GM19438 (cell line): ENCODE data around the gene MVP.
A peak's percentile ranks its signal among the peaks of the same experiment; 100 is the strongest.
"Not testable (repeated sequence)": the region's sequence is repeated elsewhere in the genome, so short reads cannot be mapped to it uniquely, and the experiment has no call there.

Source experiments
- ATAC-seq: cut with Tn5 transposase; IDR thresholded peaks from one replicate; pipeline ENCODE4 v1.9.1; 2021; ENCODE audit warnings: low read depth; ENCODE audit not compliant: unreplicated experiment

MVP gene

GRCh38 chr16:29820271-29820701 lies at the start of gene MVP:
TSS of gene MVP (plus strand) at chr16:29820462. CDS start at chr16:29830550, 10,088 bp downstream.
- ATAC-seq: no peak

GRCh38 chr16:29772330-29772729 lies 47.9 kb upstream of the MVP start:
- ATAC-seq: not testable (repeated sequence)

DNA sequence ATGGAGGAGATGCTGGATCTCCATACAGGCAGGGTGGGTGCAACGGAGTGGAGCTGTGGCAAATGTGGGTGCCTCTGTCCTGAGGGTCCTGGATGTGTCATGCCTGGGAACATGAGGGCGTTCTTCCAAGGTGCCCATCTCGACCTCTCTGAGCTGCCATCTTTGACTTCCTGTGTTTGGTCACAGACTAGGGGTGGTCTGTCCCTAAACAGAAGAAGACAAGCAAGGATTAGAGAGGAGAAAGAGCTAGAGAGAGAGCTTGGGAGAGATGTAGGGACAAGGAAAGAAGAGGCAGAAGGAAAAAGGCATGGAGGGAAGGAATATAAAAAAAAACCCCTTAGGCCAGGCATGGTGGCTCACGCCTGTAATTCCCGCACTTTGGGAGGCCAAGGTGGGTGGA lies 45.5 kb upstream of the MVP start:
- ATAC-seq: no peak

DNA sequence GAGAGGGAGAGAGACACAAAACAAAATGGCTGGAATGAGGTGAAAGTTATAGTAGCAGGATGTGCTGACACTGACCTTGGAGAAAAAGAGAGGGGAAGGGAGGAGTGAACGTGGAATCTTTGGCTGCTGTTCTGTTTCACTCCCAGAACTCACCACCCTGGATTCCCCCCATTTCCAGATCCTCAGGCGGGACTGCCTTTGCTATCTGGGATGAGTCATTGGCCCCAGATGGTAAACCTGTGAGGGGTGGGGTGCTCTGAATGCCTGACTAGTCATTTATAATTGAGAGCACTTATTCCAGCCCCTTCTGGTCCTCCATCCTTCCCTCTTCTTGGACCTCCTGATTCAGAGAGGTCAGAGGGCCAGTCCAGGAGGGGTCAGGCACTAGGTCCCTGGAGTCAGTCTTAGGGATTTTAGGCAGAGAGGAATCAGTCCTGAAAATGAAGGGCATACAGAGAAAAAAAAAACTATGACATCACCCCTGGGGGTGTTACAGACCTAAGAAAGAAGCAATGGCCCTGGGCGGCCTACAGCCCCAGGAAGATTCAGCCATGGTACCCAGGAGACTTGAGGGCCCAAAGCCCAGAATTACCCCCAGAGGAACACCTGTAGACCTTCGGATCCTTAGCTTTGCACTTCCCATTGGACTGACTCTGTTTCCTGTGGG lies 44.4 kb upstream of the MVP start:
- no peak for ATAC-seq

DNA sequence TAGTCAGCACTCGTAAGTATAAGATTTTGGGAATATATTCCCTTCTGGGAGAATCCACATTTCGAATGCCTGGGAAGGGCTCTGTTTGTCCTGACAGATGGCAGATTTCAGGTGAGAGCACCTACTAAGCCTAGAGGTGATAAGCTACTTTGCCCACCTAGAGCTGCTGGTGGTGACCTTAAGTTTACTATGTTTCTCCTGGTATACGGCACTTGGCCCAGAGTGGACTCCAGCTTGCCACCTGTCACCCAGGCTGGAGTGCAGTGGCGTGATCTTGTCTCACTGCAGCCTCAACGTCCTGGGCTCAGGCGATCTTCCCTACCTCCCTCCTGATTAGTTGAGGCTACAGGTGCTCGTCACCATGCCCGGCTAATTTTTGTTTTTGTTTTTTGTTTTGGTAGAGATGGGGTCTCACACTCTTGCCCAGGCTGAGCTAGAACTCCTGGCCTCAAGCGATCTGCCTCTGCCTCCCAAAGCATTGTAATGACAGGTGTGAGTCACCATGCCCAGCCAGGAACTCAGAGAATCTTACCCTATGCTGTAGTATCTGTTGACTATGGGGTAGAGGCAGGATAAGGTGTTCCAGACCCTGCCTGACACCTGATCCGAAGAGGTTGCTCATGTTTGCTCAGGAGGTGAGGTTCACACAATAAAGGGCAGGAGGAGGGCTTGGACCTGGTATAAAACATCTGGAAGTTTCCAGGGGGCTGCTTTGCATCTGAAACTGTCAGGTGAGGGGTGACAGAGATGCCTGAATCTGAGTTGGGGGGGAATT lies 42.5 kb upstream of the MVP start, which contains the start of gene ZG16:
ZG16 (plus strand) TSS at position 681 of the 775 bp plus-strand sequence. CDS start 1,011 bp downstream, outside the sequence.
- no peak for ATAC-seq

DNA sequence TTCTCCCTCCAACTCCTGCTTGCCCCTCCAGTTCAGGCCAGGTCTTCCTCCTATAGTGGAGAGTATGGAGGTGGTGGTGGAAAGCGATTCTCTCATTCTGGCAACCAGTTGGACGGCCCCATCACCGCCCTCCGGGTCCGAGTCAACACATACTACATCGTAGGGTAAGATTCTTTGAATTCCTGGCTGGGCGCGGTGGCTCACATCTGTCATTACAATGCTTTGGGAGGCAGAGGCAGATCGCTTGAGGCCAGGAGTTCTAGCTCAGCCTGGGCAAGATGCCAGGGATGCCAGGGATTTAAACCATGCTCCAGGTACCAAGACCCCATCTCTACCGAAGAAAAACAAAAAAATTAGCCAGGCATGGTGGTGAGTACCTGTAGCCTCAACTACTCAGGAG lies 40.8 kb upstream of the MVP start:
- no peak for ATAC-seq

DNA sequence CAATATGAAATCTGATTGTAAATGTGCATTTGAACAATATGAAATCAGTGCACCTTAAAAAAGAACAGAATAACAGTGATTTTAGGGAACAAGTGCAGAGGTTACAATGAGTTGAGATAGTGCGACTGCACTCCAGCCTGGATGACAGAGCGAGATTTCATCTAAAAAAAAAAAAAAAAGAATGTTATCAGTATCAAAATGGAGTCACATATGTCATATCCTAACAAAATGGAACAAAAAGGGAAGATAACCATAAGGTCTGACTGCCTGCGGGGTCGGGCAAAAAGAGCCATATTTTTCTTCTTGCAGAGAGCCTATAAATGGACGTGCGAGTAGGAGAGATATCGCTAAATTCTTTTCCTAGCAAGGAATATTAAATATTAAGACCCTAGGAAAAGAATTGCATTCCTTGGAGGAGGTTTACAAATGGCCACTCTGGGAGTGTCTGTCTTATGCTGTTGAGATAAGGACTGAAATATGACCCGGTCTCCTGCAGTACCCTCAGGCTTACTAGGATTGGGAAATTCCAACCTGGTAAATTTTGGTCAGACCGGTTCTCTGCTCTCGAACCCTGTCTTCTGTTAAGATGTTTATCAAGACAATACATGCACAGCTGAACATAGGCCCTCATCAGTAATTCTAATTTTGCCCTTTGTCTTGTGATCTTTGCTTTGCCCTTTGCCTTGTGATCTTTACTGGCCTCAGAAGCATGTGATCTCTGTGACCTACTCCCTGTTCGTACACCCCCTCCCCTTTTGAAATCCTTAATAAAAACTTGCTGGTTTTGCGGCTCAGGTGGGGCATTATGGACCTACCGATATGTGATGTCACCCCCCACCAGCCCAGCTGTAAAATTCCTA lies 36.9 kb upstream of the MVP start:
- ATAC-seq: not testable (repeated sequence)

- no peak for ATAC-seq
Observed at GRCh38 chr16:29784157-29784556, 36.1 kb upstream of the MVP start.

- no peak for ATAC-seq
Observed at GRCh38 chr16:29784901-29785500, 35.3 kb upstream of the MVP start.

DNA sequence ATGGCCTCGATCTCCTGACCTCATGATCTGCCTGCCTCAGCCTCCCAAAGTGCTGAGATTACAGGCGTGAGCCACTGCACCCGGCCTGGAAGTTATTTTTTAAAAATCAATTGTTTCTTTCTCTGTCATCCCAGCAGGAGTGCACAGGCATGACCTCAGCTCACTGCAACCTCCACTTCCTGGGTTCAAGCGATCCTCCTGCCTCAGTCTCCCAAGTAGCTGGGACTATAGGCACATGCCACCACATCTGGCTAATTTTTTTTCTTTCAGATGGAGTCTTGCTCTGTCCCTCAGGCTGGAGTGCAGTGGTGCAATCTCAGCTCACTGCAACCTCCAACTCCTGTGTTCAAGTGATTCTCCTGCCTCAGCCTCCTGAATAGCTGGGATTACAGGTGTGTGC lies 33.1 kb upstream of the MVP start:
- ATAC-seq: not testable (repeated sequence)

DNA sequence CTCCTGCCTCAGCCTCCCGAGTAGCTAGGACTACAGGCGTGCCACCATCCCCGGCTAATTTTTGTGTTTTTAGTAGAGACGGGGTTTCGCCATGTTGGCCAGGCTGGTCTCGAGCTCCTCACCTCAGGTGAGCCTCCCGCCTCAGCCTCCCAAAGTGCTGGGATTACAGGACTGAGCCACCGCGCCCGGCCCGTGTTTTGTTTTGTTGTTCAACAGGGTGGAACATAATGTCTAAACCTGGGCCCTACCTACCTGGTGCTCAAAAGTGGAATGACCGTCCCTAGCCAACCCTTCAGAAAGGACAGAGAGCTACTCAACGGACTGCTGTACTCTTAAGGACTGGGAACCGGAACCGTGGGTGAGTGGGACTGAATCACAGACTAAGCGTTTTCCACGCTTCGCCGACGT lies 30.5 kb upstream of the MVP start:
- peak; percentile 9 for ATAC-seq

DNA sequence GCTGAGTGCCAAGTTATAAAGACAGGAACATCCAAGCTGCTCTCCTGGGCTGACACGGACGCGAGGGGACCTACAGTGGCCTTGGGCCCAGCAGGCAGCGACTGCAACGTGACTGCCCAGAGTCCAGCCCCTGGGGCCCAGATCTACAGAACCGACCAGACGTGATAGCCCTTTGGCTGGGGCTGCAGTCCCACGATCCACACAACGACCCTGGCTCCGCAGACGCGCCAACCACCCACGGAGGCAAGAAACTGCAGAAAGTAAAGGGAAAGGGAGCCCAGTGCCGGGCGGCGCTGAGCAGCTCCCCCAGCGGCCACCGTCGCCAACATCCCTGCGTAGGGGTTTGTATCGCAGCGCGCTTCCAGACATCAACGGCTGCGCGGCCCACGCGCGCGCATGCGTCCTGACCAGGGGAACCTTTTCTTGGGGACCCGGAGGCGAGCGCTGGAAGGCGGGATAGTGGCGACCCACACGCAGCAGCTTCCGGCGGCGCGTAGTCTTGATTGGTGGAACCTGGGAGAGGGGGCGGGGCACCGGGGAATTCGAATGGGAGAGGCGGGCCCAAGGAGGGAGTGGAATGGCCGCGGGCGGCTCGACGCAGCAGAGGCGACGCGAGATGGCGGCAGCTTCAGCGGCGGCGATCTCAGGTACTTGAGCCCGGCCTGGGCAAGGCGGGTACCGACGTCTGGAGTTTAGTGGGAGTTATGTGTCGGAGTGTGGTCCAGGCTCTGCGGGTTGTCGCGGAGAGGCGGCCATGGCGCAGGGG lies 29.9 kb upstream of the MVP start, which contains the start of gene KIF22:
KIF22 (plus strand) TSS at position 569 of the 766 bp plus-strand sequence; CDS start at position 578, 9 bp downstream.
- peak; percentile 90 for ATAC-seq

GRCh38 chr16:29790949-29791844 lies 29.1 kb upstream of the MVP start:
- ATAC-seq: no peak

- ATAC-seq: no peak
Observed at GRCh38 chr16:29791845-29792807, 28.1 kb upstream of the MVP start.

DNA sequence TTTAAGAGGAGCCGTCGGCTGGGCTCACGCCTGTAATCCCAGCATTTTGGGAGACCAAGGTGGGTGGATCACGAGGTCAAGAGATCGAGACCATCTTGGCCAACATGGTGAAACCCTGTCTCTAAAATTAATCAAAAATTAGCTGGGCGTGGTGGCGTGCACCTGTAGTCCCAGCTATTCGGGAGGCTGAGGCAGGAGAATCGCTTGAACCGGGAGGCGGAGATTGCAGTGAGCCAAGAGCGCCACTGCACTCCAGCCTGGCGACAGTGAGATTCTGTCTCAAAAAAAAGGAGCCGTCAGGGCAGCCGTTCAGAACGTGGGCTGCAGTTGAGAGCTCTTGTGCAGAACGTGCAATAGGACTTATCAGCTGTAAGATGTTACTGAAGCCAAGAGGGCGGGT lies 27.1 kb upstream of the MVP start:
- not testable (repeated sequence) for ATAC-seq

DNA sequence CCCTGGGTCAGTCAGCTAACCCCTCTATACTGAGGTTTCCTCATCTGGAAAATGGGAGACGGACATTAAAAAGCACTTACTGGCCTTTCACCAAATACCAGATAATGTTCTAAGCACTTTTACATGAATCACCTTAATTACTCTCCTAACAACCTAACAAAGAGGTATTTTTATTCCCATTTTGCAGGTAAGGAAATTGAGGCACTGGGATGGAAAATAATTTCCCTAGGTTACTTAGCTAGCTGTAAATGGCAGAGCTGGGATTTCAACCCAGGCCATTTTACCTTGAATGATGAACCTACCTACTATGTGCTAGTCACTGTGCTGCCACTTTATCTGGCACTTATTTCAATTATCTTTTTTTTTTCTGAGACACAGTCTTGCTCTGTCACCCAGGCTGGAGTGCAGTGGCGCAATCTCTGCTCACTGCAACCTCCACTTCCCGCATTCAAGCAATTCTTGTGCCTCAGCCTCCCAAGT lies 26.0 kb upstream of the MVP start:
- ATAC-seq: no peak

- no peak for ATAC-seq
Observed at GRCh38 chr16:29802416-29802935, 17.8 kb upstream of the MVP start.
